NCI-H82 treated with DMSO at 0.1 percent for 48 hours (cell line): Measurements from ENCODE around the gene PCDHGC4.

Experiments used
- DNase-seq: peaks from one replicate; lab custom pipeline; 2025; ENCODE audit not compliant: unreplicated experiment; lab: John Stamatoyannopoulos, UW

Gene PCDHGC4

GRCh38 chr5:141484641-141485311 is at the start of gene PCDHGC4:
PCDHGC4 (plus strand) TSS chr5:141485030; CDS start chr5:141485174, 144 bp downstream.
- peak; percentile 31 for DNase-seq

- DNase-seq, result no peak
Measured at GRCh38 chr5:141437221-141437620, 47.6 kb upstream of the PCDHGC4 start.

- DNase-seq, result no peak
Measured at GRCh38 chr5:141439411-141440141, 45.3 kb upstream of the PCDHGC4 start.

- no peak for DNase-seq
Measured at GRCh38 chr5:141440341-141440740, 44.5 kb upstream of the PCDHGC4 start.

- no peak for DNase-seq
Measured at GRCh38 chr5:141441571-141442170, 43.2 kb upstream of the PCDHGC4 start.

GRCh38 chr5:141465351-141465750 is 19.5 kb upstream of the PCDHGC4 start:
- DNase-seq, result no peak

GRCh38 chr5:141475625-141476131 is 9.2 kb upstream of the PCDHGC4 start, which contains the start of gene PCDHGC3:
PCDHGC3 (plus strand) TSS chr5:141475966; CDS start chr5:141476117, 151 bp downstream.
- DNase-seq, result peak; percentile 47

GRCh38 chr5:141476132-141476911 is 8.5 kb upstream of the PCDHGC4 start:
- no peak for DNase-seq

- no peak for DNase-seq
Measured at GRCh38 chr5:141477044-141477575, 7.7 kb upstream of the PCDHGC4 start.

- DNase-seq, result no peak
Measured at GRCh38 chr5:141477815-141478214, 7.0 kb upstream of the PCDHGC4 start.

- DNase-seq, result no peak
Measured at GRCh38 chr5:141478321-141478945, 6.4 kb upstream of the PCDHGC4 start.

- no peak for DNase-seq
Measured at GRCh38 chr5:141479776-141480175, 5.1 kb upstream of the PCDHGC4 start.

GRCh38 chr5:141483902-141484301 is 928 bp upstream of the PCDHGC4 start:
- DNase-seq, result no peak

- DNase-seq, result no peak
Measured at GRCh38 chr5:141484310-141484640, 555 bp upstream of the PCDHGC4 start.

GRCh38 chr5:141485321-141486055 is 658 bp downstream of the PCDHGC4 start:
- DNase-seq, result no peak

- DNase-seq, result no peak
Measured at GRCh38 chr5:141486091-141486490, 1.3 kb downstream of the PCDHGC4 start.

- DNase-seq, result no peak
Measured at GRCh38 chr5:141487131-141487530, 2.3 kb downstream of the PCDHGC4 start.

GRCh38 chr5:141488591-141489561 is 4.0 kb downstream of the PCDHGC4 start, which contains the start of gene PCDHGC5:
PCDHGC5 (plus strand) TSS chr5:141489081; CDS start chr5:141489241, 160 bp downstream.
- no peak for DNase-seq
